ENCODE results near the gene FMR1.

FMR1 gene

DNA sequence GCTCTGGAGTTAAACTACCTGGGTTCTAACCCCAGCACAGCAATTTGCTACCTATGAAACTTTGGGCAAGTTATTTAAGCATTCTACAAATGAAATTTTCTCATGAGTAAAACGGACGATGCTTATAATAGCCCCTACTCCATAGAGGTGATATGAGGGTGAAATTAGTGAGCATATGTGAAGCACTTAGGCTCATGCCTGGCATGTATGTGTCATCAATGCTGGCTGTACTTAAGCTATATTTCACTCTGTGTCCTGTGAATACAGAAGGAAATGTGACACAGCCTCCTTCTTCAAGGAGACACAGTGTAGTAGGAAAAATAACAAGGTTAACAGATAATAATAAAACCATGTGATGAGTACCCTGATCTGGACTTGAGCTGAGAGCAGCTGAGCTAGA is 49.0 kb downstream of the FMR1 start:
- H3K4me1 ChIP-seq (ENCODE audit: control insufficient read depth, insufficient read depth, low read length), result no peaks in the 10 kb centered on the region
- H3K4me3 ChIP-seq (ENCODE audit: low read depth, low read length), result no peak overlapping the region
- H3K36me3 ChIP-seq (ENCODE audit: control insufficient read depth in 2 of 2, insufficient read depth in 1 of 2, low read length in 2 of 2), result no peaks in the 10 kb centered on the region
- H3K27ac ChIP-seq (ENCODE audit: extremely low read depth, low read depth, low read length), result no peak overlapping the region
- POLR2A ChIA-PET, result no interaction called here
- no peaks in the 10 kb centered on the region for H3K9me3 ChIP-seq (ENCODE audit: control insufficient read depth, insufficient read depth, low read depth, low read length)
- CTCF ChIA-PET, result no interaction called here
- TF ChIP-seq IKZF3 (tag by site-specific recombination; IDR thresholded peaks at IDR 0.05), result no peak
- TF ChIP-seq BCL11A (tag by site-specific recombination; IDR thresholded peaks at IDR 0.05; ENCODE audit: low read depth), result no peak
- TF ChIP-seq ZNF629 (tag by site-specific recombination; IDR thresholded peaks at IDR 0.05), result no peak
- TF ChIP-seq KLF9 (tag by site-specific recombination; IDR thresholded peaks at IDR 0.05; ENCODE audit: low read depth), result no peak
- TF ChIP-seq ZFP3 (tag by site-specific recombination; IDR thresholded peaks at IDR 0.05; ENCODE audit: low read depth), result no peak
- TF ChIP-seq ZBTB48 (tag by site-specific recombination; IDR thresholded peaks at IDR 0.05), result no peak
- TF ChIP-seq ZNF560 (tag by site-specific recombination; IDR thresholded peaks at IDR 0.05; ENCODE audit: borderline replicate concordance), result no peak
- no peak for TF ChIP-seq BCL6B (tag by site-specific recombination; IDR thresholded peaks at IDR 0.05)
- TF ChIP-seq ZNF324 (tag by site-specific recombination; IDR thresholded peaks at IDR 0.05), result no peak
- no peak for TF ChIP-seq ZNF776 (tag by site-specific recombination; IDR thresholded peaks at IDR 0.05; ENCODE audit: borderline replicate concordance)
- no peak for TF ChIP-seq ZNF785 (tag by site-specific recombination; IDR thresholded peaks at IDR 0.05)
- TF ChIP-seq ZNF19 (tag by site-specific recombination; IDR thresholded peaks at IDR 0.05; ENCODE audit: low read depth), result no peak
- TF ChIP-seq ZNF155 (tag by site-specific recombination; IDR thresholded peaks at IDR 0.05), result no peak
- TF ChIP-seq SCRT2 (tag by site-specific recombination; IDR thresholded peaks at IDR 0.05), result no peak
- no peak for TF ChIP-seq ZNF600 (tag by site-specific recombination; IDR thresholded peaks at IDR 0.05)

- ChIA-PET CTCF (no interaction called here), POLR2A (no interaction called here)
- TF ChIP-seq ZNF221 (tag by site-specific recombination; IDR thresholded peaks at IDR 0.05; ENCODE audit: borderline replicate concordance) (no peak), ZNF211 (tag by site-specific recombination; IDR thresholded peaks at IDR 0.05; ENCODE audit: low read depth) (no peak), ZBTB8A (tag by site-specific recombination; IDR thresholded peaks at IDR 0.05) (no peak), ZNF664 (tag by site-specific recombination; IDR thresholded peaks at IDR 0.05) (no peak), HOXA7 (CRISPR knock-in tag; IDR thresholded peaks at IDR 0.05; ENCODE audit: borderline replicate concordance) (no peak), ZNF596 (tag by site-specific recombination; IDR thresholded peaks at IDR 0.05) (no peak), ZNF398 (tag by site-specific recombination; IDR thresholded peaks at IDR 0.05) (no peak), ZNF701 (tag by site-specific recombination; IDR thresholded peaks at IDR 0.05) (no peak), ZNF670 (tag by site-specific recombination; IDR thresholded peaks at IDR 0.05; ENCODE audit: low read depth) (no peak), ZNF623 (tag by site-specific recombination; IDR thresholded peaks at IDR 0.05) (no peak), MYNN (tag by site-specific recombination; IDR thresholded peaks at IDR 0.05; ENCODE audit: borderline replicate concordance) (no peak), ZNF658 (tag by site-specific recombination; IDR thresholded peaks at IDR 0.05) (no peak), ZNF585B (tag by site-specific recombination; IDR thresholded peaks at IDR 0.05) (no peak), YY2 (tag by site-specific recombination; IDR thresholded peaks at IDR 0.05) (no peak)
- TF ChIP-seq, protein P1, sequence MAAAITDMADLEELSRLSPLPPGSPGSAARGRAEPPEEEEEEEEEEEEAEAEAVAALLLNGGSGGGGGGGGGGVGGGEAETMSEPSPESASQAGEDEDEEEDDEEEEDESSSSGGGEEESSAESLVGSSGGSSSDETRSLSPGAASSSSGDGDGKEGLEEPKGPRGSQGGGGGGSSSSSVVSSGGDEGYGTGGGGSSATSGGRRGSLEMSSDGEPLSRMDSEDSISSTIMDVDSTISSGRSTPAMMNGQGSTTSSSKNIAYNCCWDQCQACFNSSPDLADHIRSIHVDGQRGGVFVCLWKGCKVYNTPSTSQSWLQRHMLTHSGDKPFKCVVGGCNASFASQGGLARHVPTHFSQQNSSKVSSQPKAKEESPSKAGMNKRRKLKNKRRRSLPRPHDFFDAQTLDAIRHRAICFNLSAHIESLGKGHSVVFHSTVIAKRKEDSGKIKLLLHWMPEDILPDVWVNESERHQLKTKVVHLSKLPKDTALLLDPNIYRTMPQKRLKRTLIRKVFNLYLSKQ (tag by site-specific recombination; IDR thresholded peaks at IDR 0.05; ENCODE audit: borderline replicate concordance), result no peak
- TF ChIP-seq, protein P2, sequence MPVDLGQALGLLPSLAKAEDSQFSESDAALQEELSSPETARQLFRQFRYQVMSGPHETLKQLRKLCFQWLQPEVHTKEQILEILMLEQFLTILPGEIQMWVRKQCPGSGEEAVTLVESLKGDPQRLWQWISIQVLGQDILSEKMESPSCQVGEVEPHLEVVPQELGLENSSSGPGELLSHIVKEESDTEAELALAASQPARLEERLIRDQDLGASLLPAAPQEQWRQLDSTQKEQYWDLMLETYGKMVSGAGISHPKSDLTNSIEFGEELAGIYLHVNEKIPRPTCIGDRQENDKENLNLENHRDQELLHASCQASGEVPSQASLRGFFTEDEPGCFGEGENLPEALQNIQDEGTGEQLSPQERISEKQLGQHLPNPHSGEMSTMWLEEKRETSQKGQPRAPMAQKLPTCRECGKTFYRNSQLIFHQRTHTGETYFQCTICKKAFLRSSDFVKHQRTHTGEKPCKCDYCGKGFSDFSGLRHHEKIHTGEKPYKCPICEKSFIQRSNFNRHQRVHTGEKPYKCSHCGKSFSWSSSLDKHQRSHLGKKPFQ (tag by site-specific recombination; IDR thresholded peaks at IDR 0.05), result no peak
- H3K4me1 ChIP-seq (ENCODE audit: control insufficient read depth, insufficient read depth, low read length), result no peaks in the 10 kb centered on the region
- H3K27ac ChIP-seq (ENCODE audit: extremely low read depth, low read depth, low read length), result no peak overlapping the region
- no peaks in the 10 kb centered on the region for H3K36me3 ChIP-seq (ENCODE audit: control insufficient read depth in 2 of 2, insufficient read depth in 1 of 2, low read length in 2 of 2)
- H3K4me3 ChIP-seq (ENCODE audit: low read depth, low read length), result no peak overlapping the region
- no peaks in the 10 kb centered on the region for H3K9me3 ChIP-seq (ENCODE audit: control insufficient read depth, insufficient read depth, low read depth, low read length)
These were observed 50.8 kb downstream of the FMR1 start for GRCh38 chrX:147962476-147962875.

Data from HEK293 (cell line).